ENCODE measurements around the gene PKD1L1. TPM values are rescaled to one million over a fixed set of nuclear protein-coding genes. Genes with fewer than 3 reads are reported as not detected.

Gene PKD1L1
- polyA plus RNA-seq, 2 of the 4 experiments (the other 2 are of a cell fraction), result 0.21 TPM

GRCh38 chr7:47826754-47827153 lies 121.5 kb downstream of the PKD1L1 start:
- DNase-seq (ENCODE audit: low read depth in 1 of 2, low spot score in 1 of 2) (no peak), ATAC-seq (no peak), FAIRE-seq (no peak)
- TF ChIP-seq MAZ (IDR thresholded peaks at IDR 0.05; ENCODE audit: borderline replicate concordance, low read depth, low read length) (no peak), CBX2 (IDR thresholded peaks at IDR 0.05; ENCODE audit: borderline replicate concordance, low read depth) (no peak), HMGXB4 (CRISPR knock-in tag; IDR thresholded peaks at IDR 0.05; ENCODE audit: borderline replicate concordance) (no peak), ELK1 (IDR thresholded peaks at IDR 0.05; ENCODE audit: low read depth, low read length) (no peak), RFX5 (IDR thresholded peaks at IDR 0.05) (no peak), NFE2L2 (conservative IDR thresholded peaks at IDR 0.05; ENCODE audit: low read length) (no peak), CHD2 (IDR thresholded peaks at IDR 0.05; ENCODE audit: low read length, partially characterized antibody) (no peak), PHF8 (IDR thresholded peaks at IDR 0.05; ENCODE audit: borderline replicate concordance, low read depth) (no peak), RARB (CRISPR knock-in tag; IDR thresholded peaks at IDR 0.05) (no peak), MAX (IDR thresholded peaks at IDR 0.05) (no peak), USF2 (IDR thresholded peaks at IDR 0.05) (no peak), MAFK (IDR thresholded peaks at IDR 0.05; ENCODE audit: partially characterized antibody) (no peak), HOXB13 (CRISPR knock-in tag; IDR thresholded peaks at IDR 0.05; ENCODE audit: low read depth) (no peak), RNF2 (IDR thresholded peaks at IDR 0.05; ENCODE audit: borderline replicate concordance, low read depth) (no peak), ZNF302 (CRISPR knock-in tag; IDR thresholded peaks at IDR 0.05) (no peak), SREBF2 (IDR thresholded peaks at IDR 0.05) (no peak), TFCP2L1 (CRISPR knock-in tag; IDR thresholded peaks at IDR 0.05) (no peak), KDM1A (IDR thresholded peaks at IDR 0.05; ENCODE audit: low read depth) (no peak), FOXS1 (CRISPR knock-in tag; IDR thresholded peaks at IDR 0.05) (no peak), HOXB5 (CRISPR knock-in tag; IDR thresholded peaks at IDR 0.05) (no peak)
- Histone ChIP-seq H3K9me3 (no peaks in the 10 kb centered on the region), H3K4me2 (no peak overlapping the region), H3K27ac (no peak overlapping the region), H3K4me1 (no peaks in the 10 kb centered on the region), H3K4me3 (no peak overlapping the region)
- POLR2A ChIA-PET, result no interaction called here
- WGBS (ENCODE audit: missing lambda C conversion rate), result 95% methylated on average over 1 of the region's 1 CpG
- CTCF ChIA-PET, result interaction anchor here (0.5 to 1.7 kb wide), 6 partner anchors 16 to 560 kb away, joined by 3 to 7 read pairs (median 4); no protein-coding TSS in a partner anchor

- Histone ChIP-seq H3K4me2 (no peak overlapping the region), H3K27ac (peak overlapping the region; percentile 79 to 90), H3K4me3 (no peak overlapping the region), H3K4me1 (peaks cover 48% of the 10 kb centered on the region), H3K9me3 (no peaks in the 10 kb centered on the region)
- ATAC-seq (peak; percentile 16 to 47; a peak in 3 of 6 replicates), FAIRE-seq (no peak), DNase-seq (ENCODE audit: low read depth in 1 of 2, low spot score in 1 of 2) (no peak)
- WGBS (ENCODE audit: missing lambda C conversion rate), result 86% methylated on average over 3 of the region's 3 CpGs
- TF ChIP-seq PBX3 (IDR thresholded peaks at IDR 0.05) (no peak), HDAC2 (IDR thresholded peaks at IDR 0.05) (no peak), HES2 (IDR thresholded peaks at IDR 0.05) (no peak), HEYL (CRISPR knock-in tag; IDR thresholded peaks at IDR 0.05) (no peak), POLR2AphosphoS2 (conservative IDR thresholded peaks at IDR 0.05; ENCODE audit: low read length) (no peak), ZSCAN20 (CRISPR knock-in tag; IDR thresholded peaks at IDR 0.05) (no peak), EP300 (IDR thresholded peaks at IDR 0.05) (no peak), CBX2 (IDR thresholded peaks at IDR 0.05; ENCODE audit: borderline replicate concordance, low read depth) (no peak)
- ChIA-PET CTCF (interaction anchor here (0.6 to 3.8 kb wide), 85 partner anchors 9 to 556 kb away, joined by 3 to 34 read pairs (median 5); partner anchors contain the start of gene TNS3), POLR2A (interaction anchor here (0.6 to 1.5 kb wide), 6 partner anchors 219 to 285 kb away, joined by 3 to 5 read pairs (median 4); partner anchors contain the start of gene TNS3)
Observed at GRCh38 chr7:47819607-47819920, 128.7 kb downstream of the PKD1L1 start.
